Retinal pigment epithelial cell (primary cell): Measurements from ENCODE around the gene LNX2.

ENCODE experiments used
- DNase-seq: peaks from one replicate; pipeline ENCODE4 v3.0.0-alpha.2; 2010; ENCODE audit warnings: low read depth
- H3K4me3 ChIP-seq: 2 replicates; pipeline ENCODE4 v1.5.1; 2011; ENCODE audit warnings: mild to moderate bottlenecking, low read length, control low read depth, moderate library complexity
- CTCF ChIP-seq: conservative IDR thresholded peaks from 2 replicates; pipeline ENCODE4 v1.5.1; 2011; ENCODE audit warnings: low read depth, low read length, control low read depth, inconsistent platforms

The LNX2 gene

DNA sequence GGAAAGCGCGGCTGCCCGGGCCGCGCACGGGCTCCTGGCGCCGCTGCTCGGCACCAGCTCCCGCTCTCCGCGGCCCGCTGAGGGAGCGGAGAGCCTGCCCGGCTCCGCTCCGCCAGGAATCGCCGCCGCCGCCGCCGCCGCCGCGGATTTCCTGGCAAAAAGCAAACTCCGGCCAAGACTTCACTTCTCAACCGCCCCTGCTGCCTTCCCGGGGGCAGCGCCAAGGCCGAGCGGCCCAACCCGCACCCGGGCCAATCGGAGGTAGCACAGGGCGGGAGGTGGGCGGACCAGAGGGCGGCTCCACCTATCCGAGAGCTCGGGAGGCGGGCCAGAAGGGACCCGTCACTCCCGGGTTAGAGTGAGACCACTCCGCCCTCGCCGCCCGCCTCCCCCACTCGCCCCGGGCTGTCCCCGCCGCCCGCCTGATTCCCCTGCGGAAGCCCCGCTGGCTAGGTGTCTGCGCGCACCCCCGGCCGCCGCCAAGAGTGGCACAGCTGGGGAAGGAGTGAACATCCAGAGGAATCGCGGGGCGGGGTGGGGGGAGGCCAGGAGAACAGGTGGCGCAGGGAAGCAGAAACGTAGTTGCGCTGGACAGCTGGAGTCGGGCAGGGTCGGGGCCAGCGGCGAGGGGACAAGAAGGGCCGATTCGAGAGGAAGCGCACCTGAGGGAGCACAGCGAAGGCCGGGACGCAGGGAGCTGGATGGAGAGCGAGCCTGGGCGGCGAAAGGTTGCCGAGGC is at the start of gene LNX2:
Gene LNX2, minus strand, starts transcription at position 153 of the 739 bp plus-strand sequence. CDS start 38,826 bp downstream, outside the sequence.
- DNase-seq = peak; percentile 90
- TF ChIP-seq CTCF = no peak
- peak within 1 kb of the TSS; percentile 89 for H3K4me3 ChIP-seq

GRCh38 chr13:27667946-27668345 is 47.6 kb upstream of the LNX2 start:
- no peak for TF ChIP-seq CTCF
- no peak overlapping the region for H3K4me3 ChIP-seq
- DNase-seq = no peak

DNA sequence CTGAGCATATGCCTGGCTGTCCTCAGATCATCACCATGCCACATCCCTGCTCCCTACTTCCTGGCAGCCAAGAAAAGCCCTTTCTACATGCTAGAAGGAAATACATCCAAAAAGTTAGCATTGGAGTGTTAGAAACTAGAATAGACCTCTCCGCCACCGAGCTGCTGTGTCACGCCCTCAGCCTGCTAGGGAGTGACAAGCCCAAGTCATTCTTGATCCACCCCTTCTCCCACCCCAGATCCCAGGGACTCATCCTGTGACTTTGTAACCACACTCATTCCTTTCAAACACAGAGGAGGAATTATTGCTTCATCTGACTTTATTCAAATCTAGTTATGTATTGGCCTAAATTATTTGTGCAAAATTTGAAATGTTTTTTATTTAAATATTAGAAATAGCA is 46.6 kb upstream of the LNX2 start:
- no peak for TF ChIP-seq CTCF
- no peak overlapping the region for H3K4me3 ChIP-seq
- DNase-seq = no peak

DNA sequence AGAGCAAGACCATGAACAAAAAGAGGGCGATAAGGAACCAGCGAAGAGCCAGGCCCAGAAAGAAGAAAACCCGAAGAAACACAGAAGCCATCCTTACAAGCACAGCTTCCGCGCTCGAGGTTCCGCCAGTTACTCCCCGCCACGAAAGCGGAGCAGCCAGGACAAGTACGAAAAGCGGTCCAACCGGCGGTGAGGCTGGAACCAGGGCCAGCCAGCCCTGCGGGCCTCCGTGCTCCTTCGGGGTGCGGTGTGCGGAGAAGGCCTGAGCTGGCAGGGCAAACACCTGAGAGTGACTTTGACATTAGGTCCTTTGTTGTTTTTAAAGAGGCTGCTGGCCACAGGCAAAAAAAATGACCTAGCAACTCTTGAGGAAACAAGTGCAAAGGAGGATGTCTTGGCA is 45.4 kb upstream of the LNX2 start:
- DNase-seq = no peak
- no peak for TF ChIP-seq CTCF
- H3K4me3 ChIP-seq = no peak overlapping the region

GRCh38 chr13:27665333-27665732 is 45.0 kb upstream of the LNX2 start:
- H3K4me3 ChIP-seq = no peak overlapping the region
- TF ChIP-seq CTCF = peak; percentile 53
- DNase-seq = no peak

DNA sequence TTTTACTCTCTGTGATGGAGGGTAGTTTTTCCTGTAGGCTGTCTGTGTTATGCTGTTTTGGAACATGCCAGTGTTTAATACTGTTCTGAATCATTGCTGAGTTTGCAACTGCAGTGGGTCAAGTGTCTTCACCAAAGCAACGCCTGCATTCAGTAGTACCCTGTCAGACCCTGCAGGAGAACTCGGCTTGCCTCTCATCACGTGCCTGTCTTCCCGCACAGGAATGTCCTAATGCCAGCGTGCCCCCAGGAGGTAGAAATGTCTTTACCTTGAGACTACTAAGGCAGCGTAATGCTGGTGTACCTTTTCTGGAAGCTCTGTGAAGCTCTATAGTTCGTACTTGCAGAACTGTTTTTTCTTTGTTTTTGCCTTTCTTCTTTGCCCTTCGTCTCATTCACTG is 43.6 kb upstream of the LNX2 start:
- no peak for DNase-seq
- TF ChIP-seq CTCF = no peak
- no peak overlapping the region for H3K4me3 ChIP-seq

- no peak for DNase-seq
- no peak for TF ChIP-seq CTCF
- H3K4me3 ChIP-seq = no peak overlapping the region
Measured at GRCh38 chr13:27662738-27663470, 42.6 kb upstream of the LNX2 start.
